Measurements from ENCODE around the gene HCAR1. TPM values are rescaled to one million over a fixed set of nuclear protein-coding genes. Genes with fewer than 3 reads are reported as not detected.
A peak's percentile ranks its signal among the peaks of the same experiment; 100 is the strongest.
"Not testable (repeated sequence)": the region's sequence is repeated elsewhere in the genome, so short reads cannot be mapped to it uniquely, and the experiment has no call there.

HCAR1 gene
- total and polyA plus RNA-seq, 2 of the 4 experiments (the other 2 are of a cell fraction): 0.03 TPM; not detected in 1

- H3K9ac ChIP-seq (ENCODE audit: low read depth, low read length): no peak overlapping the region
- no peak overlapping the region for H3K14ac ChIP-seq (replicated peaks; ENCODE audit: low read depth, low read length)
- ChIA-PET POLR2A (ENCODE audit: unreplicated experiment) (no interaction called here), CTCF (no interaction called here)
- H3K9me1 ChIP-seq (ENCODE audit: insufficient read depth, low read length): 0 out of 2 replicates have a peak, but pooled peaks cover 3% of the 10 kb centered on the region
- H2BK20ac ChIP-seq (ENCODE audit: low read depth, low read length): 0 out of 2 replicates have a peak overlapping the region, but pooled peaks have one; percentile 43
- dilution Hi-C loops (cut with HindIII; ENCODE audit: low sequenced_read_pairs, unreplicated experiment) (no loop called here), in situ Hi-C loops (cut with MboI; ENCODE audit: low sequenced_read_pairs) (no loop called here), intact Hi-C loops (cut with micrococcal nuclease) (no loop called here)
- H3K27me3 ChIP-seq (ENCODE audit: control insufficient read depth, insufficient read depth, low read length): peaks cover 5% of the 10 kb centered on the region
- no peak overlapping the region for H2BK15ac ChIP-seq (ENCODE audit: low read depth, low read length)
- no peak overlapping the region for H3K18ac ChIP-seq (ENCODE audit: low read depth, low read length)
- H3K79me1 ChIP-seq (ENCODE audit: low read depth in 1 of 2, low read length in 2 of 2): no peaks in the 10 kb centered on the region
- BruUV-seq (replicated peaks): no TSS peak
- no peak overlapping the region for H2BK5ac ChIP-seq (ENCODE audit: low read depth, low read length, poor library complexity, severe bottlenecking)
- peak overlapping the region; percentile 56 for H2AFZ ChIP-seq (replicated peaks; ENCODE audit: low read length, poor library complexity)
- H3K4me2 ChIP-seq (ENCODE audit: low read depth, low read length): no peak overlapping the region
- no peak overlapping the region for H4K91ac ChIP-seq (ENCODE audit: insufficient read depth, low read depth, low read length)
- H3K36me3 ChIP-seq (ENCODE audit: control insufficient read depth, insufficient read depth, low read length): no peaks in the 10 kb centered on the region
- H2AK9ac ChIP-seq (replicated peaks; ENCODE audit: low read depth, low read length, poor library complexity): no peak overlapping the region
- no peaks in the 10 kb centered on the region for H4K20me1 ChIP-seq (ENCODE audit: insufficient read depth, low read length)
- H3K4me3 ChIP-seq (ENCODE audit: insufficient read depth, low read depth, low read length): no peak overlapping the region
- no peak overlapping the region for H3K56ac ChIP-seq (ENCODE audit: extremely low read depth, insufficient read depth, low read length)
- H4K5ac ChIP-seq (ENCODE audit: low read depth, low read length): no peak overlapping the region
- no peak for ATAC-seq (ENCODE audit: low read depth)
- no peak for DNase-seq
- no peak for TF ChIP-seq RCOR1 (IDR thresholded peaks at IDR 0.05; ENCODE audit: insufficient replicate concordance, low read length)
- H2BK120ac ChIP-seq (ENCODE audit: low read depth, low read length): no peak overlapping the region
- no peak overlapping the region for H4K8ac ChIP-seq (ENCODE audit: low read depth in 2 of 2, low read length in 2 of 2)
- no peaks in the 10 kb centered on the region for H3K9me3 ChIP-seq (ENCODE audit: control insufficient read depth, insufficient read depth, low read length)
- no peak overlapping the region for H3K27ac ChIP-seq (ENCODE audit: insufficient read depth, low read length)
- no peak overlapping the region for H2AK5ac ChIP-seq (ENCODE audit: low read depth, low read length)
- peaks cover 2% of the 10 kb centered on the region; the same call in 1 of the 2 replicates for H3K4me1 ChIP-seq (ENCODE audit: control insufficient read depth, insufficient read depth, low read length)
- H3K4ac ChIP-seq (ENCODE audit: low read depth, low read length): peak overlapping the region; percentile 59; the same call in 1 of the 2 replicates
- no peak overlapping the region for H3K23ac ChIP-seq (ENCODE audit: low read depth, low read length)
- 76% methylated on average over 2 of the region's 11 CpGs; no CpG with 5 or more reads in 1 of the 2 experiments for WGBS, 2 experiments (ENCODE audit: extremely low coverage in 2 of 2, insufficient read length in 1 of 2)
Measured at GRCh38 chr12:122721057-122721545, 9.5 kb downstream of the HCAR1 start.

- H2BK5ac ChIP-seq (ENCODE audit: low read depth, low read length, poor library complexity, severe bottlenecking); H3K18ac ChIP-seq (ENCODE audit: low read depth, low read length); H3K9me3 ChIP-seq (ENCODE audit: control insufficient read depth, insufficient read depth, low read length); H4K5ac ChIP-seq (ENCODE audit: low read depth, low read length); H3K27ac ChIP-seq (ENCODE audit: insufficient read depth, low read length); H4K8ac ChIP-seq (ENCODE audit: low read depth in 2 of 2, low read length in 2 of 2); H2AK9ac ChIP-seq (replicated peaks; ENCODE audit: low read depth, low read length, poor library complexity); dilution Hi-C loops (cut with HindIII; ENCODE audit: low sequenced_read_pairs, unreplicated experiment); ATAC-seq (ENCODE audit: low read depth); H3K9ac ChIP-seq (ENCODE audit: low read depth, low read length); H3K23ac ChIP-seq (ENCODE audit: low read depth, low read length); H2BK120ac ChIP-seq (ENCODE audit: low read depth, low read length); H3K27me3 ChIP-seq (ENCODE audit: control insufficient read depth, insufficient read depth, low read length); H3K4me2 ChIP-seq (ENCODE audit: low read depth, low read length); H4K20me1 ChIP-seq (ENCODE audit: insufficient read depth, low read length); in situ Hi-C loops (cut with MboI; ENCODE audit: low sequenced_read_pairs); H3K4me3 ChIP-seq (ENCODE audit: insufficient read depth, low read depth, low read length); H3K14ac ChIP-seq (replicated peaks; ENCODE audit: low read depth, low read length); H2BK20ac ChIP-seq (ENCODE audit: low read depth, low read length); H2AK5ac ChIP-seq (ENCODE audit: low read depth, low read length); intact Hi-C loops (cut with micrococcal nuclease); POLR2A ChIA-PET (ENCODE audit: unreplicated experiment); H3K36me3 ChIP-seq (ENCODE audit: control insufficient read depth, insufficient read depth, low read length); BruUV-seq (replicated peaks); H2AFZ ChIP-seq (replicated peaks; ENCODE audit: low read length, poor library complexity); H3K4me1 ChIP-seq (ENCODE audit: control insufficient read depth, insufficient read depth, low read length); H3K9me1 ChIP-seq (ENCODE audit: insufficient read depth, low read length); DNase-seq; H4K91ac ChIP-seq (ENCODE audit: insufficient read depth, low read depth, low read length); H3K79me1 ChIP-seq (ENCODE audit: low read depth in 1 of 2, low read length in 2 of 2); H2BK15ac ChIP-seq (ENCODE audit: low read depth, low read length); H3K56ac ChIP-seq (ENCODE audit: extremely low read depth, insufficient read depth, low read length); CTCF ChIA-PET; H3K4ac ChIP-seq (ENCODE audit: low read depth, low read length): not testable (repeated sequence)
- no CpG with 5 or more reads among the region's 10 CpGs for WGBS, 2 experiments (ENCODE audit: extremely low coverage in 2 of 2, insufficient read length in 1 of 2)
Measured at GRCh38 chr12:122716658-122717057, 14.0 kb downstream of the HCAR1 start, which contains the start of gene HCAR3. HCAR3 (minus strand) TSS chr12:122716811; CDS start chr12:122716737, 74 bp downstream.

Data from IMR-90 (cell line).